ENCODE data around the gene MYH14. TPM values are rescaled to one million over a fixed set of nuclear protein-coding genes. Genes with fewer than 3 reads are reported as not detected.

MYH14 gene
- polyA plus RNA-seq, 3 donors = not detected

GRCh38 chr19:50209131-50209530 is 5.7 kb downstream of the MYH14 start:
- TF ChIP-seq, protein P1, sequence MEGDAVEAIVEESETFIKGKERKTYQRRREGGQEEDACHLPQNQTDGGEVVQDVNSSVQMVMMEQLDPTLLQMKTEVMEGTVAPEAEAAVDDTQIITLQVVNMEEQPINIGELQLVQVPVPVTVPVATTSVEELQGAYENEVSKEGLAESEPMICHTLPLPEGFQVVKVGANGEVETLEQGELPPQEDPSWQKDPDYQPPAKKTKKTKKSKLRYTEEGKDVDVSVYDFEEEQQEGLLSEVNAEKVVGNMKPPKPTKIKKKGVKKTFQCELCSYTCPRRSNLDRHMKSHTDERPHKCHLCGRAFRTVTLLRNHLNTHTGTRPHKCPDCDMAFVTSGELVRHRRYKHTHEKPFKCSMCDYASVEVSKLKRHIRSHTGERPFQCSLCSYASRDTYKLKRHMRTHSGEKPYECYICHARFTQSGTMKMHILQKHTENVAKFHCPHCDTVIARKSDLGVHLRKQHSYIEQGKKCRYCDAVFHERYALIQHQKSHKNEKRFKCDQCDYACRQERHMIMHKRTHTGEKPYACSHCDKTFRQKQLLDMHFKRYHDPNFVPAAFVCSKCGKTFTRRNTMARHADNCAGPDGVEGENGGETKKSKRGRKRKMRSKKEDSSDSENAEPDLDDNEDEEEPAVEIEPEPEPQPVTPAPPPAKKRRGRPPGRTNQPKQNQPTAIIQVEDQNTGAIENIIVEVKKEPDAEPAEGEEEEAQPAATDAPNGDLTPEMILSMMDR (IDR thresholded peaks at IDR 0.05) = no peak
- Histone ChIP-seq H4K20me1 (ENCODE audit: insufficient read depth, low read length) (no peaks in the 10 kb centered on the region), H3K9me3 (replicated peaks in 1 of 2; ENCODE audit: control insufficient read depth in 1 of 2, insufficient read depth in 1 of 2, low read length in 2 of 2) (peaks cover 4 to 12% of the 10 kb centered on the region in 2 donors), H3K27me3 (ENCODE audit: control insufficient read depth in 2 of 2, insufficient read depth in 2 of 2, low read length in 2 of 2) (peaks cover 13 to 26% of the 10 kb centered on the region in 2 donors), H3K4me1 (ENCODE audit: control insufficient read depth in 1 of 2, insufficient read depth in 2 of 2, low read length in 2 of 2) (no peaks in the 10 kb centered on the region), H2AFZ (ENCODE audit: insufficient read depth, low read depth, low read length, poor library complexity, severe bottlenecking) (no peak overlapping the region), H3K4me3 (replicated peaks in 1 of 3; ENCODE audit: low read depth in 2 of 3, low read length in 3 of 3) (no peak overlapping the region), H3K4me2 (replicated peaks; ENCODE audit: extremely low read depth, low read length, poor library complexity, severe bottlenecking) (no peak overlapping the region), H3K27ac (ENCODE audit: low read depth in 1 of 2, low read length in 2 of 2) (no peak overlapping the region), H3K9ac (ENCODE audit: insufficient read depth, low read length, poor library complexity, severe bottlenecking) (no peak overlapping the region), H3K79me2 (ENCODE audit: insufficient read depth, low read length) (no peaks in the 10 kb centered on the region), H3K36me3 (replicated peaks in 1 of 2; ENCODE audit: control insufficient read depth in 1 of 2, insufficient read depth in 2 of 2, low read length in 2 of 2) (no peaks in the 10 kb centered on the region)
- Mint-ChIP-seq H3K36me3 (no peaks in the 10 kb centered on the region), H3K4me3 (no peak overlapping the region), H3K27me3 (ENCODE audit: low read depth in 3 of 3) (peaks cover 35 to 41% (median 37%) of the 10 kb centered on the region in 3 donors), H3K27ac (no peak overlapping the region), H3K9me3 (peaks cover 0 to 23% (median 15%) of the 10 kb centered on the region in 7 donors), H3K4me1 (no peaks in the 10 kb centered on the region)
- intact Hi-C loops (cut with micrococcal nuclease) = no loop called here
- no peak for DNase-seq
- WGBS (ENCODE audit: insufficient coverage) = 92% methylated on average over 6 of the region's 7 CpGs

GRCh38 chr19:50210425-50210824 is 7.0 kb downstream of the MYH14 start:
- Histone ChIP-seq H3K4me1 (ENCODE audit: control insufficient read depth in 1 of 2, insufficient read depth in 2 of 2, low read length in 2 of 2) (no peaks in the 10 kb centered on the region), H3K79me2 (ENCODE audit: insufficient read depth, low read length) (no peaks in the 10 kb centered on the region), H3K27ac (ENCODE audit: low read depth in 1 of 2, low read length in 2 of 2) (no peak overlapping the region), H2AFZ (ENCODE audit: insufficient read depth, low read depth, low read length, poor library complexity, severe bottlenecking) (no peak overlapping the region), H3K36me3 (replicated peaks in 1 of 2; ENCODE audit: control insufficient read depth in 1 of 2, insufficient read depth in 2 of 2, low read length in 2 of 2) (no peaks in the 10 kb centered on the region), H3K9ac (ENCODE audit: insufficient read depth, low read length, poor library complexity, severe bottlenecking) (no peak overlapping the region), H3K27me3 (ENCODE audit: control insufficient read depth in 2 of 2, insufficient read depth in 2 of 2, low read length in 2 of 2) (peaks cover 2 to 23% of the 10 kb centered on the region in 2 donors), H3K4me3 (replicated peaks in 1 of 3; ENCODE audit: low read depth in 2 of 3, low read length in 3 of 3) (no peak overlapping the region), H3K9me3 (replicated peaks in 1 of 2; ENCODE audit: control insufficient read depth in 1 of 2, insufficient read depth in 1 of 2, low read length in 2 of 2) (peaks cover 0 to 12% of the 10 kb centered on the region in 2 donors), H3K4me2 (replicated peaks; ENCODE audit: extremely low read depth, low read length, poor library complexity, severe bottlenecking) (no peak overlapping the region), H4K20me1 (ENCODE audit: insufficient read depth, low read length) (no peaks in the 10 kb centered on the region)
- DNase-seq = no peak
- intact Hi-C loops (cut with micrococcal nuclease) = no loop called here
- no peak overlapping the region for H3K4me3 Mint-ChIP-seq
- no peaks in the 10 kb centered on the region for H3K36me3 Mint-ChIP-seq
- TF ChIP-seq, protein P1 (IDR thresholded peaks at IDR 0.05) = no peak
- no peaks in the 10 kb centered on the region for H3K4me1 Mint-ChIP-seq
- 96% methylated on average over 46 of the region's 46 CpGs for WGBS (ENCODE audit: insufficient coverage)
- peaks cover 0 to 18% (median 13%) of the 10 kb centered on the region in 7 donors for H3K9me3 Mint-ChIP-seq
- peaks cover 32 to 37% (median 35%) of the 10 kb centered on the region in 3 donors for H3K27me3 Mint-ChIP-seq (ENCODE audit: low read depth in 3 of 3)
- H3K27ac Mint-ChIP-seq = no peak overlapping the region

Measured in CD14-positive monocyte (primary cell).